B cell (primary cell): ENCODE measurements around the gene IGF1R.

Experiments
- CTCF ChIP-seq: fragments of 200-600 bp; IDR thresholded peaks from one replicate; pipeline ENCODE4 v1.8.0; 2022; ENCODE audit warnings: antibody characterized with exemption, mild to moderate bottlenecking
- EZH2 ChIP-seq: IDR thresholded peaks from 2 replicates; pipeline ENCODE4 v1.6.1; 2012; ENCODE audit warnings: borderline replicate concordance, low read depth, mild to moderate bottlenecking, moderate library complexity, low read length; ENCODE audit not compliant: insufficient read depth, poor library complexity, severe bottlenecking

- TF ChIP-seq CTCF (no peak), EZH2 (no peak)
Measured at GRCh38 chr15:98843844-98844243, 195.5 kb downstream of the IGF1R start.
